HepG2 (cell line): ENCODE measurements around the gene ACO1. TPM values are rescaled to one million over a fixed set of nuclear protein-coding genes. Genes with fewer than 3 reads are reported as not detected.
A peak's percentile ranks its signal among the peaks of the same experiment; 100 is the strongest.

Source experiments
- AHR ChIP-seq: IDR thresholded peaks from 2 replicates; pipeline ENCODE4 v1.6.1; 2018; ENCODE audit warnings: missing genetic modification reagents, missing compliant biosample characterization
- HNF4A ChIP-seq: sonication (generic); formaldehyde crosslinking; IDR thresholded peaks from 2 replicates; pipeline ENCODE4 v1.4.0; 2020; ENCODE audit warnings: missing genetic modification reagents
- HOXA5 ChIP-seq: sonication (generic); formaldehyde crosslinking; IDR thresholded peaks from 2 replicates; pipeline ENCODE4 v1.4.0; 2020; ENCODE audit warnings: missing genetic modification reagents
- NCOR1 ChIP-seq: fragments of 200-600 bp; sonication (generic); IDR thresholded peaks from 2 replicates; pipeline ENCODE4 v1.7.0; 2017; ENCODE audit warnings: antibody characterized with exemption, low read length, borderline replicate concordance
- PBX3 ChIP-seq: sonication (generic); formaldehyde crosslinking; IDR thresholded peaks from 2 replicates; pipeline ENCODE4 v1.8.1; 2023; ENCODE audit warnings: missing genetic modification reagents, inconsistent platforms, borderline replicate concordance
- SMYD3 ChIP-seq: sonication (generic); formaldehyde crosslinking; IDR thresholded peaks from 2 replicates; pipeline ENCODE4 v1.8.1; 2023; ENCODE audit warnings: mild to moderate bottlenecking, missing genetic modification reagents
- TCF7 ChIP-seq: sonication (generic); IDR thresholded peaks from 2 replicates; pipeline ENCODE4 v1.6.1; 2016; ENCODE audit warnings: antibody characterized with exemption, low read depth
- TSC22D2 ChIP-seq: sonication (generic); formaldehyde crosslinking; IDR thresholded peaks from 2 replicates; pipeline ENCODE4 v1.5.1; 2020; ENCODE audit warnings: missing genetic modification reagents, mild to moderate bottlenecking, borderline replicate concordance
- ZNF160 ChIP-seq: sonication (generic); formaldehyde crosslinking; IDR thresholded peaks from 2 replicates; pipeline ENCODE4 v1.8.0; 2022; ENCODE audit warnings: mild to moderate bottlenecking, inconsistent platforms, missing genetic modification reagents
- ZNF30 ChIP-seq: sonication (generic); formaldehyde crosslinking; IDR thresholded peaks from 2 replicates; pipeline ENCODE4 v1.5.0; 2020; ENCODE audit warnings: mild to moderate bottlenecking, missing genetic modification reagents
- ZNF7 ChIP-seq: IDR thresholded peaks from 2 replicates; pipeline ENCODE4 v1.6.1; 2016; ENCODE audit warnings: missing biosample characterization, missing genetic modification reagents
- polyA plus RNA-seq, 8 experiments: library from polyadenylated mRNA; depleted of rRNA in 3 of 8; stranded (reverse) in 7 of 8; unstranded in 1 of 8; fragments of >200 nt; fragmentation: Illumina TruSeq in 4 of 8; extraction: Trizol in 4 of 8; gene quantifications; 2 replicates each; pipeline versions ENCODE4 v1.2.1 to v1.2.3, GENCODE V29; 2011 to 2016; ENCODE audit warnings: low read depth in 4 of 8, missing spikeins in 1 of 8, mixed read lengths in 1 of 8; ENCODE audit not compliant: insufficient read depth in 1 of 8
- total RNA-seq, 5 experiments: library from RNA; depleted of rRNA; stranded (reverse); fragments of >200 nt; fragmentation: Illumina TruSeq; extraction: Trizol; gene quantifications; 2 replicates each; pipeline ENCODE4 v1.2.3, GENCODE V29; 2016; ENCODE audit warnings: low read depth in 1 of 5
- TF ChIP-seq, protein P1 (sequence below): IDR thresholded peaks from 2 replicates; pipeline ENCODE4 v1.6.1; 2016; ENCODE audit warnings: low read depth
- TF ChIP-seq, protein P2 (sequence below): sonication (generic); formaldehyde crosslinking; IDR thresholded peaks from 2 replicates; pipeline ENCODE4 v1.5.0; 2020; ENCODE audit warnings: mild to moderate bottlenecking, missing genetic modification reagents
- TF ChIP-seq, protein P3 (sequence below): sonication (generic); formaldehyde crosslinking; IDR thresholded peaks from 2 replicates; pipeline ENCODE4 v1.4.0; 2020; ENCODE audit warnings: low read depth, mild to moderate bottlenecking, missing genetic modification reagents
- TF ChIP-seq, protein P4 (sequence below): sonication (generic); formaldehyde crosslinking; conservative IDR thresholded peaks from 2 replicates; pipeline ENCODE4 v1.4.0; 2020; ENCODE audit warnings: missing genetic modification reagents

ACO1 gene
- total and polyA plus RNA-seq, 2 of the 13 experiments (the other 11 are each of a cell fraction or from before 2014, with no cell fraction given): 20.1 to 48.2 TPM

- TF ChIP-seq, protein P1, sequence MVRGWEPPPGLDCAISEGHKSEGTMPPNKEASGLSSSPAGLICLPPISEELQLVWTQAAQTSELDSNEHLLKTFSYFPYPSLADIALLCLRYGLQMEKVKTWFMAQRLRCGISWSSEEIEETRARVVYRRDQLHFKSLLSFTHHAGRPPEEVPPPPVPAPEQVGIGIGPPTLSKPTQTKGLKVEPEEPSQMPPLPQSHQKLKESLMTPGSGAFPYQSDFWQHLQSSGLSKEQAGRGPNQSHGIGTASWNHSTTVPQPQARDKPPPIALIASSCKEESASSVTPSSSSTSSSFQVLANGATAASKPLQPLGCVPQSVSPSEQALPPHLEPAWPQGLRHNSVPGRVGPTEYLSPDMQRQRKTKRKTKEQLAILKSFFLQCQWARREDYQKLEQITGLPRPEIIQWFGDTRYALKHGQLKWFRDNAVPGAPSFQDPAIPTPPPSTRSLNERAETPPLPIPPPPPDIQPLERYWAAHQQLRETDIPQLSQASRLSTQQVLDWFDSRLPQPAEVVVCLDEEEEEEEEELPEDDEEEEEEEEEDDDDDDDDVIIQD (CRISPR knock-in tag): peak; percentile 54; the same call in 1 of the 2 replicates
- TF ChIP-seq ZNF160 (CRISPR knock-in tag) (no peak), ZNF30 (CRISPR knock-in tag) (no peak), PBX3 (CRISPR knock-in tag) (no peak), HOXA5 (no peak), ZNF7 (CRISPR knock-in tag) (no peak), HNF4A (peak; percentile 22; the same call in 1 of the 2 replicates), NCOR1 (0 out of 2 replicates have a peak, but pooled peaks have one; percentile 21), TCF7 (0 out of 2 replicates have a peak, but pooled peaks have one; percentile 13), AHR (no peak), TSC22D2 (CRISPR knock-in tag) (no peak), SMYD3 (CRISPR knock-in tag) (no peak)
- TF ChIP-seq, protein P2, sequence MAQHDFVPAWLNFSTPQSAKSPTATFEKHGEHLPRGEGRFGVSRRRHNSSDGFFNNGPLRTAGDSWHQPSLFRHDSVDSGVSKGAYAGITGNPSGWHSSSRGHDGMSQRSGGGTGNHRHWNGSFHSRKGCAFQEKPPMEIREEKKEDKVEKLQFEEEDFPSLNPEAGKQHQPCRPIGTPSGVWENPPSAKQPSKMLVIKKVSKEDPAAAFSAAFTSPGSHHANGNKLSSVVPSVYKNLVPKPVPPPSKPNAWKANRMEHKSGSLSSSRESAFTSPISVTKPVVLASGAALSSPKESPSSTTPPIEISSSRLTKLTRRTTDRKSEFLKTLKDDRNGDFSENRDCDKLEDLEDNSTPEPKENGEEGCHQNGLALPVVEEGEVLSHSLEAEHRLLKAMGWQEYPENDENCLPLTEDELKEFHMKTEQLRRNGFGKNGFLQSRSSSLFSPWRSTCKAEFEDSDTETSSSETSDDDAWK (CRISPR knock-in tag): no peak
- TF ChIP-seq, protein P3, sequence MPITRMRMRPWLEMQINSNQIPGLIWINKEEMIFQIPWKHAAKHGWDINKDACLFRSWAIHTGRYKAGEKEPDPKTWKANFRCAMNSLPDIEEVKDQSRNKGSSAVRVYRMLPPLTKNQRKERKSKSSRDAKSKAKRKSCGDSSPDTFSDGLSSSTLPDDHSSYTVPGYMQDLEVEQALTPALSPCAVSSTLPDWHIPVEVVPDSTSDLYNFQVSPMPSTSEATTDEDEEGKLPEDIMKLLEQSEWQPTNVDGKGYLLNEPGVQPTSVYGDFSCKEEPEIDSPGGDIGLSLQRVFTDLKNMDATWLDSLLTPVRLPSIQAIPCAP (CRISPR knock-in tag): no peak
- TF ChIP-seq, protein P4, sequence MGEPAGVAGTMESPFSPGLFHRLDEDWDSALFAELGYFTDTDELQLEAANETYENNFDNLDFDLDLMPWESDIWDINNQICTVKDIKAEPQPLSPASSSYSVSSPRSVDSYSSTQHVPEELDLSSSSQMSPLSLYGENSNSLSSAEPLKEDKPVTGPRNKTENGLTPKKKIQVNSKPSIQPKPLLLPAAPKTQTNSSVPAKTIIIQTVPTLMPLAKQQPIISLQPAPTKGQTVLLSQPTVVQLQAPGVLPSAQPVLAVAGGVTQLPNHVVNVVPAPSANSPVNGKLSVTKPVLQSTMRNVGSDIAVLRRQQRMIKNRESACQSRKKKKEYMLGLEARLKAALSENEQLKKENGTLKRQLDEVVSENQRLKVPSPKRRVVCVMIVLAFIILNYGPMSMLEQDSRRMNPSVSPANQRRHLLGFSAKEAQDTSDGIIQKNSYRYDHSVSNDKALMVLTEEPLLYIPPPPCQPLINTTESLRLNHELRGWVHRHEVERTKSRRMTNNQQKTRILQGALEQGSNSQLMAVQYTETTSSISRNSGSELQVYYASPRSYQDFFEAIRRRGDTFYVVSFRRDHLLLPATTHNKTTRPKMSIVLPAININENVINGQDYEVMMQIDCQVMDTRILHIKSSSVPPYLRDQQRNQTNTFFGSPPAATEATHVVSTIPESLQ (CRISPR knock-in tag): no peak
These were observed 37.9 kb downstream of the ACO1 start (continued) for GRCh38 chr9:32422237-32422806.
